ENCODE results near the gene CPNE8. TPM values are rescaled to one million over a fixed set of nuclear protein-coding genes. Genes with fewer than 3 reads are reported as not detected.

CPNE8 gene
- total and polyA plus RNA-seq, 8 donors, result 2.7 to 6.8 (median 5.1) TPM

GRCh38 chr12:38890102-38890855 is 15.1 kb downstream of the CPNE8 start:
- WGBS, 2 donors, result 41 to 57% methylated on average over 1 of the region's 1 CpG
- intact Hi-C loops (cut with DNase I), result no loop called here
- Histone ChIP-seq H3K36me3 (no peaks in the 10 kb centered on the region), H3K27ac (no peak overlapping the region), H3K27me3 (no peaks in the 10 kb centered on the region), H3K4me1 (peaks cover 7 to 17% (median 8%) of the 10 kb centered on the region in 3 donors), H3K4me3 (no peak overlapping the region), H3K9me3 (no peaks in the 10 kb centered on the region)
- DNase-seq (no peak), FAIRE-seq (no peak), ATAC-seq (no peak)
- TF ChIP-seq, protein P1, sequence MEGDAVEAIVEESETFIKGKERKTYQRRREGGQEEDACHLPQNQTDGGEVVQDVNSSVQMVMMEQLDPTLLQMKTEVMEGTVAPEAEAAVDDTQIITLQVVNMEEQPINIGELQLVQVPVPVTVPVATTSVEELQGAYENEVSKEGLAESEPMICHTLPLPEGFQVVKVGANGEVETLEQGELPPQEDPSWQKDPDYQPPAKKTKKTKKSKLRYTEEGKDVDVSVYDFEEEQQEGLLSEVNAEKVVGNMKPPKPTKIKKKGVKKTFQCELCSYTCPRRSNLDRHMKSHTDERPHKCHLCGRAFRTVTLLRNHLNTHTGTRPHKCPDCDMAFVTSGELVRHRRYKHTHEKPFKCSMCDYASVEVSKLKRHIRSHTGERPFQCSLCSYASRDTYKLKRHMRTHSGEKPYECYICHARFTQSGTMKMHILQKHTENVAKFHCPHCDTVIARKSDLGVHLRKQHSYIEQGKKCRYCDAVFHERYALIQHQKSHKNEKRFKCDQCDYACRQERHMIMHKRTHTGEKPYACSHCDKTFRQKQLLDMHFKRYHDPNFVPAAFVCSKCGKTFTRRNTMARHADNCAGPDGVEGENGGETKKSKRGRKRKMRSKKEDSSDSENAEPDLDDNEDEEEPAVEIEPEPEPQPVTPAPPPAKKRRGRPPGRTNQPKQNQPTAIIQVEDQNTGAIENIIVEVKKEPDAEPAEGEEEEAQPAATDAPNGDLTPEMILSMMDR (IDR thresholded peaks at IDR 0.05), result no peak

GRCh38 chr12:38889297-38889815 is 16.0 kb downstream of the CPNE8 start:
- no peak overlapping the region for H3K27ac ChIP-seq
- peaks cover 7 to 17% (median 8%) of the 10 kb centered on the region in 3 donors for H3K4me1 ChIP-seq
- WGBS, 2 donors, result 73 to 78% methylated on average over 5 of the region's 5 CpGs
- no peak for ATAC-seq
- H3K27me3 ChIP-seq, result no peaks in the 10 kb centered on the region
- intact Hi-C loops (cut with DNase I), result no loop called here
- no peak for FAIRE-seq
- TF ChIP-seq, protein P1 (IDR thresholded peaks at IDR 0.05), result no peak
- no peak overlapping the region for H3K4me3 ChIP-seq
- H3K36me3 ChIP-seq, result no peaks in the 10 kb centered on the region
- H3K9me3 ChIP-seq, result no peaks in the 10 kb centered on the region
- no peak for DNase-seq

- H3K27me3 ChIP-seq, result no peaks in the 10 kb centered on the region
- no peak overlapping the region for H3K27ac ChIP-seq
- TF ChIP-seq, protein P1 (IDR thresholded peaks at IDR 0.05), result no peak
- DNase-seq (no peak), FAIRE-seq (no peak), ATAC-seq (no peak)
- no peaks in the 10 kb centered on the region for H3K36me3 ChIP-seq
- 54 to 71% methylated on average over 1 of the region's 1 CpG for WGBS, 2 donors
- H3K4me1 ChIP-seq, result peaks cover 4 to 11% (median 8%) of the 10 kb centered on the region in 3 donors
- intact Hi-C loops (cut with DNase I), result no loop called here
- no peaks in the 10 kb centered on the region for H3K9me3 ChIP-seq
- H3K4me3 ChIP-seq, result no peak overlapping the region
Measured at GRCh38 chr12:38887770-38888169, 17.6 kb downstream of the CPNE8 start.

DNA sequence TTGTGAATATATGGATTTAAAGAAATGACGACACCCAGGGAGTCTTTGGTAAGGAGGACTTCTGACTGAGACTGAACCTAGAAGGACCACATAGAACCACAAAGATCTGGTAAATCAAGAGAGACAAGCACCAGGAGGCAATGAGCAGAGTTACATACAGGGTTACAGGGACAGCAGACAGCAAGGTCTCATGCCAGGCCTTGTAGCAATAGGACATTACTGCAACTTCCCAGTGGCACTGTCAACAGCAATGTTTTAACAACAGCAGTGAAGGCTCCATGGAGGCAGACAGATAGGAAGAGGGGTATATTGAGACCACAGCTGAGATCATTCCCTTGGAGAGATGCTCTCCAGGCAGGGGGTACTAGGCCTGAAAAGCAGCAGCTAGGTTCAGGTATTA is 18.5 kb downstream of the CPNE8 start:
- no peak for DNase-seq
- H3K9me3 ChIP-seq, result no peaks in the 10 kb centered on the region
- H3K36me3 ChIP-seq, result no peaks in the 10 kb centered on the region
- FAIRE-seq, result no peak
- TF ChIP-seq, protein P1 (IDR thresholded peaks at IDR 0.05), result no peak
- intact Hi-C loops (cut with DNase I), result no loop called here
- ATAC-seq, result no peak
- no peak overlapping the region for H3K27ac ChIP-seq
- H3K4me1 ChIP-seq, result peaks cover 0 to 7% (median 2%) of the 10 kb centered on the region in 3 donors
- no peaks in the 10 kb centered on the region for H3K27me3 ChIP-seq
- H3K4me3 ChIP-seq, result no peak overlapping the region
- 84 to 100% methylated on average over 1 of the region's 1 CpG for WGBS, 2 donors

DNA sequence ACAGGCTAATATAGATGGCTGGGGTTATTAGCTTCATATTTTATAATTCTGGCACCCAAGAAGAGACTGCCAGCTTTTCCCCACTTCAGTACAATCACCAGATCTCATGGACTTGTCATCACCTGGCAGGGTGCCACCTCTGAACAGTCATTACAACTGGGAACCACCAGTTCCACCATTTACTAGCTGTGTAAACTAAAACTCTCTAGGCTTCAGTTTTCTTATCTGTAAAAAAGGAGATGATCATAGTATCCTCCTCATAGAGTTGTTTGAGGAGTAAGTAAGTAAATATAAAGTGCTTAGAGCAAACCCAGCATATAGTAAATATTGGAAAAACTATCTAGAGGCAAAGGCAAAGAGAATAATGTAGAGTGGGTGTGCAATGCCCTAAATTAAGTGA is 19.3 kb downstream of the CPNE8 start:
- H3K4me1 ChIP-seq, result peaks cover 0 to 4% (median 0%) of the 10 kb centered on the region in 3 donors
- ATAC-seq (peak in 2 of 4 donors; percentile 42 to 62), FAIRE-seq (no peak), DNase-seq (peak in 5 of 6 donors; percentile 5 to 59 (median 22))
- intact Hi-C loops (cut with DNase I), result no loop called here
- H3K27ac ChIP-seq, result no peak overlapping the region
- no peak overlapping the region for H3K4me3 ChIP-seq
- H3K27me3 ChIP-seq, result no peaks in the 10 kb centered on the region
- TF ChIP-seq, protein P1 (IDR thresholded peaks at IDR 0.05), result no peak
- no peaks in the 10 kb centered on the region for H3K9me3 ChIP-seq
- no peaks in the 10 kb centered on the region for H3K36me3 ChIP-seq
